GM19395 (cell line): ENCODE measurements around the gene ARHGEF38.

Experiments used
- ATAC-seq: cut with Tn5 transposase; IDR thresholded peaks from one replicate; pipeline ENCODE4 v1.9.1; 2021; ENCODE audit warnings: mild to moderate bottlenecking, moderate library complexity; ENCODE audit not compliant: unreplicated experiment

ARHGEF38 gene

GRCh38 chr4:105551965-105552746, at the start of gene ARHGEF38:
Gene ARHGEF38, plus strand, starts transcription at chr4:105552620. Its CDS starts 146 bp downstream, at chr4:105552766.
- ATAC-seq, result no peak

- ATAC-seq, result no peak
These were observed 48.9 kb upstream of the ARHGEF38 start for GRCh38 chr4:105503484-105503883.

GRCh38 chr4:105504744-105505143, 47.7 kb upstream of the ARHGEF38 start:
- ATAC-seq, result no peak

GRCh38 chr4:105509291-105509690, 43.1 kb upstream of the ARHGEF38 start:
- peak; percentile 94 for ATAC-seq

- ATAC-seq, result peak; percentile 18
These were observed 42.7 kb upstream of the ARHGEF38 start for GRCh38 chr4:105509714-105510113.

GRCh38 chr4:105510245-105510644, 42.2 kb upstream of the ARHGEF38 start:
- no peak for ATAC-seq

- peak; percentile 96 for ATAC-seq
These were observed 31.3 kb upstream of the ARHGEF38 start for GRCh38 chr4:105520819-105521790.

- ATAC-seq, result no peak
These were observed 25.8 kb upstream of the ARHGEF38 start for GRCh38 chr4:105526656-105527055.

- ATAC-seq, result no peak
These were observed 25.3 kb upstream of the ARHGEF38 start for GRCh38 chr4:105527081-105527480.

- ATAC-seq, result no peak
These were observed 15.8 kb upstream of the ARHGEF38 start for GRCh38 chr4:105536601-105537000.

- ATAC-seq, result no peak
These were observed 11.0 kb upstream of the ARHGEF38 start for GRCh38 chr4:105541420-105541819.

GRCh38 chr4:105542039-105542438, 10.4 kb upstream of the ARHGEF38 start:
- ATAC-seq, result no peak

- no peak for ATAC-seq
These were observed 9.1 kb upstream of the ARHGEF38 start for GRCh38 chr4:105543346-105543745.

GRCh38 chr4:105543881-105544280, 8.5 kb upstream of the ARHGEF38 start:
- no peak for ATAC-seq

GRCh38 chr4:105544520-105545286, 7.7 kb upstream of the ARHGEF38 start:
- no peak for ATAC-seq

GRCh38 chr4:105546086-105546485, 6.3 kb upstream of the ARHGEF38 start:
- ATAC-seq, result no peak

- ATAC-seq, result no peak
These were observed 4.7 kb upstream of the ARHGEF38 start for GRCh38 chr4:105547769-105548168.

- no peak for ATAC-seq
These were observed 3.9 kb upstream of the ARHGEF38 start for GRCh38 chr4:105548483-105548882.

- no peak for ATAC-seq
These were observed 1.8 kb upstream of the ARHGEF38 start for GRCh38 chr4:105550641-105551040.

- ATAC-seq, result no peak
These were observed 3.0 kb downstream of the ARHGEF38 start for GRCh38 chr4:105555409-105555808.

- ATAC-seq, result no peak
These were observed 3.8 kb downstream of the ARHGEF38 start for GRCh38 chr4:105556206-105556605.
